Epithelial cell of proximal tubule (primary cell): Measurements from ENCODE around the gene ZNF382. TPM values are rescaled to one million over a fixed set of nuclear protein-coding genes. Genes with fewer than 3 reads are reported as not detected.
A peak's percentile ranks its signal among the peaks of the same experiment; 100 is the strongest.

Source experiments
- DNase-seq: peaks from one replicate; pipeline ENCODE4 v3.0.0-alpha.2; 2011; ENCODE audit warnings: low read depth
- H3K4me3 ChIP-seq: 2 replicates; pipeline ENCODE4 v1.5.1; 2011; ENCODE audit warnings: low read depth, mild to moderate bottlenecking, low read length
- total RNA-seq: library from RNA; depleted of rRNA; stranded (reverse); fragments of >200 nt; gene quantifications from 2 replicates; pipeline ENCODE4 v1.2.3, GENCODE V29; 2015
- TF ChIP-seq, protein P1 (sequence below): conservative IDR thresholded peaks from 2 replicates; pipeline ENCODE4 v1.5.1; 2012; ENCODE audit warnings: low read depth, mild to moderate bottlenecking, low read length

Gene ZNF382
- total RNA-seq, 1 donor from 2014 or later, result 8.6 TPM

- no peak overlapping the region for H3K4me3 ChIP-seq
- TF ChIP-seq, protein P1, sequence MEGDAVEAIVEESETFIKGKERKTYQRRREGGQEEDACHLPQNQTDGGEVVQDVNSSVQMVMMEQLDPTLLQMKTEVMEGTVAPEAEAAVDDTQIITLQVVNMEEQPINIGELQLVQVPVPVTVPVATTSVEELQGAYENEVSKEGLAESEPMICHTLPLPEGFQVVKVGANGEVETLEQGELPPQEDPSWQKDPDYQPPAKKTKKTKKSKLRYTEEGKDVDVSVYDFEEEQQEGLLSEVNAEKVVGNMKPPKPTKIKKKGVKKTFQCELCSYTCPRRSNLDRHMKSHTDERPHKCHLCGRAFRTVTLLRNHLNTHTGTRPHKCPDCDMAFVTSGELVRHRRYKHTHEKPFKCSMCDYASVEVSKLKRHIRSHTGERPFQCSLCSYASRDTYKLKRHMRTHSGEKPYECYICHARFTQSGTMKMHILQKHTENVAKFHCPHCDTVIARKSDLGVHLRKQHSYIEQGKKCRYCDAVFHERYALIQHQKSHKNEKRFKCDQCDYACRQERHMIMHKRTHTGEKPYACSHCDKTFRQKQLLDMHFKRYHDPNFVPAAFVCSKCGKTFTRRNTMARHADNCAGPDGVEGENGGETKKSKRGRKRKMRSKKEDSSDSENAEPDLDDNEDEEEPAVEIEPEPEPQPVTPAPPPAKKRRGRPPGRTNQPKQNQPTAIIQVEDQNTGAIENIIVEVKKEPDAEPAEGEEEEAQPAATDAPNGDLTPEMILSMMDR, result no peak
- DNase-seq, result no peak
These were observed 33.9 kb downstream of the ZNF382 start for GRCh38 chr19:36638862-36639510.

DNA sequence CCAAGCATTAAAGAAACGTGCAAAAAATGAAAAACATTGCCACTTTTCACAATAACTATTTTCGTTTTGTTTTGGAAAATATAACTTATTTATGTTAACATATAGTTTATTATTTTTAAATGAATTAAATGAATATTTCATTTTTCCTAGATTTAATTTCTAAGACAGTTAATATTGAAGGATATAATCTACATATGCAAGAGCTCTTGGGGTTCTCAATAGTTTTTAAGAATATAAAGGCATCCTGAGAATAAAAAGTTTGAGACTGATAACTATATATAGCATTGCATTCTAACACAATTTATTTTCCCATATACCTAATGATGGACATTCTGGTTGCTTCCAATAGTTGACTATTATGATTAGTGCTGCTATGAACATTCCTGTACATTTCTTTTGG, 41.6 kb downstream of the ZNF382 start:
- DNase-seq, result no peak
- TF ChIP-seq, protein P1, result no peak
- no peak overlapping the region for H3K4me3 ChIP-seq

GRCh38 chr19:36652958-36653357, 47.8 kb downstream of the ZNF382 start:
- H3K4me3 ChIP-seq, result no peak overlapping the region
- no peak for DNase-seq
- TF ChIP-seq, protein P1, result no peak

DNA sequence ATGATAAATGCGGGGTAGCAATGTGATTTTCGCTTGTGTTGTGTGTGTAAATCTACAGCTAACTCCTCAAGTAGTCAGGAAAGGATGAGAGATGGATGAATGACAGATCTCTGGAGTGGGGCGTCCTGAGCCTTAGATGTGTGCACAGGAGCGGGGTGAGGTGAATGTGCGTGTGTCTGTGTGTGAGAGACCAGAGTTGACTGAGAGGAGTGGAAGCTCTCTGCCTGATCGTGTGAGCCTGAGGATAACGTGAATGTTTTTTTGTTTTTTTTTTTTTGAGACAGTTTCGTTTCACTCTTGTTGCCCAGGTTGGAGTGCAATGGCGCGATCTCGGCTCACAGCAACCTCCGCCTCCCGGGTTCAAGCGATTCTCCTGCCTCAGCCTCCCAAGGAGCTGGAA, 60.7 kb downstream of the ZNF382 start:
- no peak for DNase-seq
- TF ChIP-seq, protein P1, result no peak
- peak overlapping the region; percentile 75 for H3K4me3 ChIP-seq

- DNase-seq, result no peak
- no peak overlapping the region for H3K4me3 ChIP-seq
- TF ChIP-seq, protein P1, result no peak
These were observed 63.5 kb downstream of the ZNF382 start for GRCh38 chr19:36668646-36669045.

DNA sequence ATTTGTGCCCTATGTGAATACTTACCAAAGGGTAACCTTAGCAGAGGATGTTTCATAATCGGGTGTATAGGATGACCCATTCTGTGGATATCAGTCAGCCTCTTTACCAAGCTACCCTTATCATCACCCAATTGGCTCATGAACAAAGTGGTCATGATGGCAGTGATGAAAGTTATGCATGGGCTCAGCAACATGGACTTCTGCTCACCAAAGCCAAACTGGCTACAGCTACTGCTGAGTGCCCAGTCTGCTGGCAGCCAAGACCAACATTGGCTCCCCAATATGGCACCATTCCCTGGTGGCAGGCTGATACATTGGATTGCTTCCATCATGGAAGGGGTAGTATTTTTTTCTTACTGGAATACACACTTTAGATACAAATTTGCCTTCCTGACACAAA, 67.3 kb downstream of the ZNF382 start:
- DNase-seq, result no peak
- no peak overlapping the region for H3K4me3 ChIP-seq
- TF ChIP-seq, protein P1, result no peak

GRCh38 chr19:36674201-36674600, 69.1 kb downstream of the ZNF382 start:
- TF ChIP-seq, protein P1, result no peak
- H3K4me3 ChIP-seq, result no peak overlapping the region
- DNase-seq, result no peak
